H9 (cell line): ENCODE data around the gene WNT5B. TPM values are rescaled to one million over a fixed set of nuclear protein-coding genes. Genes with fewer than 3 reads are reported as not detected.

Experiments
- DNase-seq: peaks from one replicate; pipeline ENCODE4 v3.0.0-alpha.2; 2017
- H2AFZ ChIP-seq: one replicate; pipeline ENCODE4 v1.6.1; 2013; ENCODE audit warnings: mild to moderate bottlenecking, low read length, control low read depth, moderate library complexity
- H2AK5ac ChIP-seq: 2 replicates; pipeline ENCODE4 v1.6.1; 2013; ENCODE audit warnings: low read length, control low read depth, mixed read lengths; ENCODE audit not compliant: insufficient read length
- H2BK120ac ChIP-seq: one replicate; pipeline ENCODE4 v1.6.1; 2013; ENCODE audit warnings: low read depth, mild to moderate bottlenecking, low read length, control low read depth, inconsistent platforms; ENCODE audit not compliant: poor library complexity, severe bottlenecking
- H2BK12ac ChIP-seq: 2 replicates; pipeline ENCODE4 v1.6.1; 2013; ENCODE audit warnings: low read length, control low read depth, mixed read lengths, low read depth; ENCODE audit not compliant: insufficient read length
- H2BK15ac ChIP-seq: 2 replicates; pipeline ENCODE4 v1.6.1; 2013; ENCODE audit warnings: low read depth, low read length, control low read depth
- H2BK20ac ChIP-seq: one replicate; pipeline ENCODE4 v1.6.1; 2013; ENCODE audit warnings: low read depth, mild to moderate bottlenecking, low read length, control low read depth, inconsistent platforms; ENCODE audit not compliant: poor library complexity, severe bottlenecking
- H2BK5ac ChIP-seq: 2 replicates; pipeline ENCODE4 v1.6.1; 2013; ENCODE audit warnings: low read length, control low read depth, mixed read lengths; ENCODE audit not compliant: insufficient read length
- H3K14ac ChIP-seq: 2 replicates; pipeline ENCODE4 v1.6.1; 2013; ENCODE audit warnings: low read length, control low read depth; ENCODE audit not compliant: insufficient read depth
- H3K18ac ChIP-seq: 2 replicates; pipeline ENCODE4 v1.6.1; 2013; ENCODE audit warnings: low read depth, mild to moderate bottlenecking, mixed read lengths, low read length, control low read depth; ENCODE audit not compliant: insufficient read length
- H3K23ac ChIP-seq: 2 replicates; pipeline ENCODE4 v1.6.1; 2013; ENCODE audit warnings: low read length, control low read depth, mixed read lengths, low read depth; ENCODE audit not compliant: insufficient read length
- H3K23me2 ChIP-seq: 2 replicates; pipeline ENCODE4 v1.6.1; 2013; ENCODE audit warnings: low read depth, mild to moderate bottlenecking, mixed read lengths, low read length, control low read depth; ENCODE audit not compliant: insufficient read length, poor library complexity, severe bottlenecking
- H3K27ac ChIP-seq: 2 replicates; pipeline ENCODE4 v1.5.1; 2013; ENCODE audit warnings: low read length, control low read depth, mixed read lengths, low read depth; ENCODE audit not compliant: insufficient read length
- H3K27me3 ChIP-seq: 2 replicates; pipeline ENCODE4 v1.6.1; 2013; ENCODE audit warnings: low read length, control low read depth, inconsistent platforms; ENCODE audit not compliant: insufficient read depth
- H3K4ac ChIP-seq: 2 replicates; pipeline ENCODE4 v1.6.1; 2013; ENCODE audit warnings: low read depth, mild to moderate bottlenecking, control low read depth, inconsistent platforms, low read length, moderate library complexity
- H3K4me1 ChIP-seq: 2 replicates; pipeline ENCODE4 v1.6.1; 2013; ENCODE audit warnings: low read length, control low read depth, inconsistent platforms; ENCODE audit not compliant: insufficient read depth
- H3K4me2 ChIP-seq: 2 replicates; pipeline ENCODE4 v1.6.1; 2013; ENCODE audit warnings: low read length, control low read depth, mixed read lengths; ENCODE audit not compliant: insufficient read length, insufficient read depth
- H3K56ac ChIP-seq: 2 replicates; pipeline ENCODE4 v1.6.1; 2013; ENCODE audit warnings: low read depth, mild to moderate bottlenecking, mixed read lengths, low read length, control low read depth; ENCODE audit not compliant: insufficient read length
- H3K79me1 ChIP-seq: 2 replicates; pipeline ENCODE4 v1.6.1; 2013; ENCODE audit warnings: low read depth, mild to moderate bottlenecking, moderate library complexity, low read length, control low read depth, inconsistent platforms; ENCODE audit not compliant: insufficient read depth, poor library complexity, severe bottlenecking
- H3K79me2 ChIP-seq: 2 replicates; pipeline ENCODE4 v1.6.1; 2013; ENCODE audit warnings: low read length, control low read depth, inconsistent platforms; ENCODE audit not compliant: insufficient read depth
- H3K9ac ChIP-seq: 2 replicates; pipeline ENCODE4 v1.6.1; 2013; ENCODE audit warnings: low read length, control low read depth, mixed read lengths; ENCODE audit not compliant: insufficient read length; ENCODE audit errors: extremely low read depth
- H3K9me3 ChIP-seq: one replicate; pipeline ENCODE4 v1.6.1; 2013; ENCODE audit warnings: low read depth, low read length, inconsistent platforms; ENCODE audit not compliant: control insufficient read depth
- H3T11ph ChIP-seq: one replicate; pipeline ENCODE4 v1.6.1; 2013; ENCODE audit warnings: mild to moderate bottlenecking, low read length, control low read depth, inconsistent platforms
- H4K20me1 ChIP-seq: one replicate; pipeline ENCODE4 v1.6.1; 2013; ENCODE audit not compliant: control insufficient read depth, insufficient read length, insufficient read depth
- H4K5ac ChIP-seq: 2 replicates; pipeline ENCODE4 v1.6.1; 2013; ENCODE audit warnings: low read depth, mild to moderate bottlenecking, mixed read lengths, low read length, control low read depth; ENCODE audit not compliant: insufficient read length
- H4K8ac ChIP-seq: replicated peaks from 2 replicates; pipeline ENCODE4 v1.6.1; 2013; ENCODE audit warnings: low read length, control low read depth, mixed read lengths, low read depth; ENCODE audit not compliant: insufficient read length
- H4K91ac ChIP-seq: 2 replicates; pipeline ENCODE4 v1.6.1; 2013; ENCODE audit warnings: low read depth, mild to moderate bottlenecking, moderate library complexity, mixed read lengths, low read length, control low read depth; ENCODE audit not compliant: insufficient read length
- H3K27ac Mint-ChIP-seq, 3 experiments: 2 replicates in 2 of 3; 3 replicates in 1 of 3; pipeline ENCODE4 v1.8.0; 2020 to 2021; ENCODE audit warnings: mixed read lengths in 3 of 3, mild to moderate bottlenecking in 1 of 3, moderate library complexity in 1 of 3
- H3K27me3 Mint-ChIP-seq: 2 replicates; pipeline ENCODE4 v1.8.0; 2021; ENCODE audit warnings: low read depth, mild to moderate bottlenecking, moderate library complexity, mixed read lengths
- H3K36me3 Mint-ChIP-seq, 3 experiments: 2 replicates in 2 of 3; 3 replicates in 1 of 3; pipeline ENCODE4 v1.8.0; 2020 to 2021; ENCODE audit warnings: low read depth in 3 of 3, mixed read lengths in 3 of 3; ENCODE audit not compliant: insufficient read depth in 1 of 3
- H3K4me1 Mint-ChIP-seq, 2 experiments: 2 replicates each; pipeline ENCODE4 v1.8.0; 2020; ENCODE audit warnings: mixed read lengths in 2 of 2
- H3K4me3 Mint-ChIP-seq, 2 experiments: 2 replicates in 1 of 2; 3 replicates in 1 of 2; pipeline ENCODE4 v1.8.0; 2020 to 2021; ENCODE audit warnings: mild to moderate bottlenecking in 2 of 2, mixed read lengths in 2 of 2, moderate library complexity in 1 of 2
- H3K9me3 Mint-ChIP-seq, 2 experiments: 2 replicates in 1 of 2; 3 replicates in 1 of 2; pipeline ENCODE4 v1.8.0; 2020; ENCODE audit warnings: mild to moderate bottlenecking in 2 of 2, mixed read lengths in 2 of 2, moderate library complexity in 1 of 2
- CTCF ChIP-seq: fragments of 200-600 bp; sonication (generic); conservative IDR thresholded peaks from 3 replicates; pipeline ENCODE4 v1.8.0; 2021; ENCODE audit warnings: antibody characterized with exemption, mild to moderate bottlenecking
- WGBS: extraction: QIAGEN DNeasy Blood & Tissue Kit; methylation state at CpG from one replicate; pipeline ENCODE4 v1.1.7; 2013; ENCODE audit warnings: missing lambda C conversion rate, low lambda C conversion rate, mixed read lengths; ENCODE audit not compliant: insufficient read length; ENCODE audit errors: extremely low coverage; 5-methylcytosine and 5-hydroxymethylcytosine counted together
- total RNA-seq: library from RNA; stranded (reverse); gene quantifications from 2 replicates; pipeline ENCODE4 v1.2.1, GENCODE V29; 2021

WNT5B gene
- total RNA-seq, 1 experiment from 2014 or later: 1.5 TPM

DNA sequence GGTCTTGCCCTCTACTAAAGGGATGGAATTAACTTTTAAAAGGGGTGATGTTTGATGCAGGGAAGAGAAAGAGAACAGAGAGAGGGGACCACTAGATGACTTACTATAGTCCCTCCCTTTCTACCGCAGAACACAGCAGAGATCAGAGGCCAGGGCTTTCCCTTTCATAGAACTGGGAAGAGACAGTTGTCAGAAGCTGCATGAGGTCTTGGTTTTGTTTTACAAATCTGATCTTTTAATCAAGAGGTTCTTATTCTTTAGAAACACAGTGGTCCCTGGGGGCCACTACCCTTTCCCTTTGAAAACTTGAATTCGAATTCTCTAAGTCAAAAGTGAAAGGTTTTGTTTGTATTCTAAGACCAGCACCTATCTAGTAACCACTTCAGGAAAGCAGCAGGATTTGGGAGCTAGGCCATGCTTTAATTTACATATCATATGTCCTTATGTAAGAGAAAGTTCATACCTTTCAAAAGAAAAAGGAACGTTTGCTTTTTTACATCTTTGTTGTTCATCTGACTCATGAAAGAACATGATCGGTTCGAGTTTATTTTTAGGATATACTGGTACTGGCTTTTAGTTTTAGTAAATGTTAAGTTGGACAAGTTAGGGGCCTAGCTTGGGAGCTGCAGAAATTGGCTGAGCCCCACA is 41.0 kb upstream of the WNT5B start:
- no peak overlapping the region for H3K4me2 ChIP-seq
- no peak overlapping the region for H2BK20ac ChIP-seq
- H3K27ac ChIP-seq: no peak overlapping the region
- H3K9ac ChIP-seq: no peak overlapping the region
- H4K5ac ChIP-seq: no peak overlapping the region
- H4K8ac ChIP-seq: no peak overlapping the region
- H3K4ac ChIP-seq: no peak overlapping the region
- no peak for DNase-seq
- H3K9me3 ChIP-seq: no peaks in the 10 kb centered on the region
- H3K79me1 ChIP-seq: no peaks in the 10 kb centered on the region
- no CpG with 5 or more reads among the region's 5 CpGs for WGBS
- H3K36me3 Mint-ChIP-seq: peaks cover 0 to 2% (median 0%) of the 10 kb centered on the region in 3 experiments; a peak in 1 of 7 replicates
- H3K23ac ChIP-seq: no peak overlapping the region
- peaks cover 20% of the 10 kb centered on the region; the same call in 1 of the 2 replicates for H3K27me3 ChIP-seq
- peaks cover 11% of the 10 kb centered on the region; the same call in 1 of the 2 replicates for H3K4me1 ChIP-seq
- peaks cover 56 to 66% of the 10 kb centered on the region in 2 experiments for H3K4me1 Mint-ChIP-seq
- H3K18ac ChIP-seq: no peak overlapping the region
- H3K9me3 Mint-ChIP-seq: peaks cover 0 to 1% of the 10 kb centered on the region in 2 experiments; a peak in 1 of 5 replicates
- no peak overlapping the region for H3K14ac ChIP-seq
- no peak overlapping the region for H4K91ac ChIP-seq
- H3K79me2 ChIP-seq: no peaks in the 10 kb centered on the region; the same call in 1 of the 2 replicates
- no peak for TF ChIP-seq CTCF
- H2BK15ac ChIP-seq: no peak overlapping the region
- no peak overlapping the region for H3K27ac Mint-ChIP-seq
- H3K56ac ChIP-seq: no peak overlapping the region
- no peak overlapping the region for H2AK5ac ChIP-seq
- H3K4me3 Mint-ChIP-seq: peak overlapping the region in 1 of 2 experiments; percentile 49; a peak in 2 of 5 replicates
- peaks cover 14% of the 10 kb centered on the region for H3K23me2 ChIP-seq
- H2BK12ac ChIP-seq: no peak overlapping the region
- H3K27me3 Mint-ChIP-seq: peaks cover 94% of the 10 kb centered on the region
- H2BK120ac ChIP-seq: no peak overlapping the region
- no peak overlapping the region for H3T11ph ChIP-seq
- H2AFZ ChIP-seq: no peak overlapping the region
- peaks cover 5% of the 10 kb centered on the region for H4K20me1 ChIP-seq
- no peak overlapping the region for H2BK5ac ChIP-seq
